ENCODE results near the gene AKR1C1.
"Not testable (repeated sequence)": the region's sequence is repeated elsewhere in the genome, so short reads cannot be mapped to it uniquely, and the experiment has no call there.

AKR1C1 gene

GRCh38 chr10:4947635-4948596 is 15.3 kb upstream of the AKR1C1 start:
- DNase-seq, result no peak

DNA sequence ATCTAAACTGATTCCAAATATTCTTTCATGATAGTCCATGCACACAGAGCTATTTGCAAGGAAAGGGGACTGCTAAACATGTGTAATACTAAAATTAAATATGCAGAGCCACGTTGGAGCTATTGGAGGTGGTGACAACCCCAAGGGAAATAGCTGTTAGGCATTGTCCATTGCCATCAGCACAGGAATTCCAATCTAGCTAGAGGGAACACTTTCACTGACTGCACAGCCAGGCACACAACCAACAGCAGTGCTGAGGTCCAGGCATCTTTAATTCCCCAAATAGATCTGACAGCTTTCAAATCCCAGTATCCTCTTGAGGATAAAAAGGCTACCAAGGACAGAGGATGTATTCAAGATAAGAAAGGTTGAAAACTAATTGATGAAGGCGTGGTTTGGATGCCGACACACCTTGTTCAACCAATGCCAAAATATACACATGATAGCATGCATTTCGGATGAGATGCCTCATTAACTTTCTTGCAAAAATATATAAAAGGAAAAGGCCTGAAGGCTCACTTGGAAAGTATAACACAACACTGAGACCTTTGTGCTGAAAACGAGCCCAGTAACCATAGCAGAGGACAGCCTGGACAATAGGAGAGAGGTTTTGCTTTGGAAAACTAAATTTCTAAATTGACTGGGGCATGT is 11.6 kb upstream of the AKR1C1 start:
- DNase-seq, result not testable (repeated sequence)

GRCh38 chr10:4953405-4953804 is 9.8 kb upstream of the AKR1C1 start:
- DNase-seq, result no peak

DNA sequence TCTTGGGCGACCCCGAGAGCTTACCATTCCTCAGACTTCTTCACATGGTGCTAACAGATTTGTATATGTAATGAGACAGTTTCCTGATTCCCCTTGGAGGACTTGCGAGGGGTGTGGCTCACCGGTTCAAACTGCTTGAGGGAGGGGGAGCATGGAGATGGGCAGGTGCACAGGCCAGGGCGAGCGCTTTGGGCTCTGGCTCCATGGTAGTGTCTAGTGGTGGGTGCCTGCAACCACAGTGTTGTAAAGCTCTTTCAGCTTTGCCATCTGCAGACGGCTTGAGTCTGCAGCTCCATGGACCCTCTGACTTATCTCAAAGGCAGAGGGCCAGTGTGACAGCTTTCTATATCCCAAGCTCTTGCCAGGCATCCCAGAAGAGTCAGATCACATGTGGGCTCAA is 7.1 kb upstream of the AKR1C1 start:
- not testable (repeated sequence) for DNase-seq

DNA sequence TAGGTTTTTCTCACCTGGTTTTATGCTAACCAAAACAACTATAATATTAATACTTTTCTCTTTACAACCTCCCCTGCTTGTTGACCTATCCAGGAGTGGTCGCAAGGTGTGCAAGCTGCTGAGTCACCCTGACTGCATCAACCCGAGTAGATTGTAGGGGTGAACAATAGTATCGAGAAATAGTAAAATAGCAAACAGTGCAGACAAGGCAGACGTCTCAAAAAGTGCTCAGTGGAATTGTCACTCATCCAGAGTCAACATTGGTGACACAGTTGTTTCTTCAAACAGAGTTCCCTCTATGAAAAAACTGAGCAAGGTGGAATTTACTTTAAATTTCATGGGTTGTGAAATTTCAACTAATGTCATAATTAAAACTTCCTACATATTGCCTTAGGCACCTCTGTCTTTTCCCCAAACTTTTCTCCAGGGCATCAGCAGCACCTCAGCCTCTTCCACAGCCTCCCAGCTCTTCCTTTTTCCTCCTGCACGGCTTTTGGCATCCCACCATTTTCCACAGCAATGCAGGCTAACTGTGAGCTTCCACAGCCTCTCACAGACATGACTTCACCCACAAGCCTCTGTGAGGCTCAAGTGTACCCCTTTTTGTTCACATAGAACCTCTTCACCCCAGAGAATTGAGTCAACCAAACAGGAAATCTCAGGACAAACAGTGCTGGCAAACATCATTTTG is 6.1 kb upstream of the AKR1C1 start:
- not testable (repeated sequence) for DNase-seq

DNA sequence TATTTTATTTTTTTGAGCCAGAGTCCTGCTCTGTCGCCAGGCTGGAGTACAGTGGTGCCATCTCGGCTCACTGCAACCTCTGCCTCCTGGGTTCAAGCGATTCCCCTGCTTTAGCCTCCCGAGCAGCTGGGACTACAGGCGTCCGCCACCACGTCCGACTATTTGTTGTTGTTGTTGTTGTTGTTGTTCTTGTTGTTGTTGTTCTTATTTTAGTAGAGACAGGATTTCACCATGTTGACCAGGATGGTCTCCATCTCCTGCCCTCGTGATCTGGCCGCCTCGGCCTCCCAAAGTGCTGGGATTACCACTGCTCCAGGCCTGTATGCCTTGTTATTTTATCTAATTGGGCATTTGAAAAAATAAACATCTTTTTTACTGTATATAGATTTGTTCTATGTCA is 1.7 kb upstream of the AKR1C1 start:
- not testable (repeated sequence) for DNase-seq

- DNase-seq, result not testable (repeated sequence)
Observed at GRCh38 chr10:4962308-4962707, 907 bp upstream of the AKR1C1 start.

DNA sequence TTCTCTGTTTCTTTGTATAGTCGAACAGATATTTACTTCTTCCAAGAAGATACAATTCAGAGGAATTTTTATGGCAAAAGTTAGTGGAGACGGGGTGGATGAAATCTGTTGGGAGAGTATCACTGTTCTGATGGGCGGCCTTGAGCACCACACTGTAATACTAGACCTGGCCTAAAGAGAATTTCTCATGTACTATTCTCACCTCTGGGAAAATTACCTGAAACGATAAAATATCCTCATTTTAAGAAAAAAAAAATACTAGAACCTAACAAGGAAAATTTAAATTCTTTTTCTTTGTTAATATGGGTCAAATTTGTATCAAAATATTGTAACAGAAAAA is 570 bp downstream of the AKR1C1 start:
- DNase-seq, result not testable (repeated sequence)

DNA sequence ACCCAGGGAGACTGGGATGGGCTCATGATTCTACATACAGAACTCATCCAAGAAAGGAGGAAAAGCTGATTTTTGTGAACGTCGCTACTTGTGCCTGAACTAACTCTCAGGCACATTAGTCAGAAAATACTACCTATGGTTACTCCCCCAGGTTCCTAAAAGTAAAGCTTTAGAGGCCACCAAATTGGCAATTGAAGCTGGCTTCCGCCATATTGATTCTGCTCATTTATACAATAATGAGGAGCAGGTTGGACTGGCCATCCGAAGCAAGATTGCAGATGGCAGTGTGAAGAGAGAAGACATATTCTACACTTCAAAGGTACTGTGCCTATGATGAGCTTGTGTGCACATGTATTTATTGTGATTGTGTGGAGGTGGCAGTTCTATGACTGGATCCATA is 2.5 kb downstream of the AKR1C1 start:
- not testable (repeated sequence) for DNase-seq

DNA sequence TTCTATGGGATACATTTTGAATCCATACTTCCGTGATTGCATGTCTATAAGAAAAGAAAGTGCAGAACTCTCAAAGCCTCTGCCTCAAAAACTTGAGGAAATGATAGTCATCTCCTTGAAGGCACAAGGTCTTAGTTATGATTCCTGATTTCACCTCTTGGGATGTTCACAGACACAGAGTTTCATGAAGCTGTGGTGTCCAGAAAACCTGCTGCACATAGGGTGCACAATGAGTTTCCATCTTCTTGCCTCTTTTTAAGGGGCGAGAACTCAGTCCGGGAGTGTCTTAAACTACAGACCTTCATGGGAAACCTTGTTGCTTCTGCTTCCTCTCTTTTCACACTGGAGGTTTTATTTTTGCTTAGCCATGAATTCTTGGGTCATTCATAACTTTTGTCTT is 4.0 kb downstream of the AKR1C1 start:
- DNase-seq, result not testable (repeated sequence)

DNA sequence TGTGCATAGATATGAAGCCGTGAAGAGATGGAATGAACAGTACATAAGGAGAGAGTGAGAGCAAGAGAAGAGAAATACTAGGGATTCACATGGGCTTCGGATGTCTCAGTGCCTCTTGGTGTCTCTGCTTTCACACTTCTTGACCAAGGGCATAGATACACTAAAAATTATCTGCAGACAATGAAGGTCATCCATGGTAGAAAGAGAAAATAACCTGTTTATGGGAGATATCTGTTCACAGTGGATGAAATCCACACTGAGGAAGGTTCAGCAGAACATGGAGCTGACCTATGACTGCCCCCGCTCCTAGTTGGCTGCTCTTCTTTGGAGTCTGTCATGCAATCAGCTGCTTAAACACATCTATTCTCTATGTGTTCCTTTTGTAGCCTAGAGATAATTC is 6.1 kb downstream of the AKR1C1 start:
- DNase-seq, result not testable (repeated sequence)

GRCh38 chr10:4970362-4970761 is 7.1 kb downstream of the AKR1C1 start:
- not testable (repeated sequence) for DNase-seq

DNA sequence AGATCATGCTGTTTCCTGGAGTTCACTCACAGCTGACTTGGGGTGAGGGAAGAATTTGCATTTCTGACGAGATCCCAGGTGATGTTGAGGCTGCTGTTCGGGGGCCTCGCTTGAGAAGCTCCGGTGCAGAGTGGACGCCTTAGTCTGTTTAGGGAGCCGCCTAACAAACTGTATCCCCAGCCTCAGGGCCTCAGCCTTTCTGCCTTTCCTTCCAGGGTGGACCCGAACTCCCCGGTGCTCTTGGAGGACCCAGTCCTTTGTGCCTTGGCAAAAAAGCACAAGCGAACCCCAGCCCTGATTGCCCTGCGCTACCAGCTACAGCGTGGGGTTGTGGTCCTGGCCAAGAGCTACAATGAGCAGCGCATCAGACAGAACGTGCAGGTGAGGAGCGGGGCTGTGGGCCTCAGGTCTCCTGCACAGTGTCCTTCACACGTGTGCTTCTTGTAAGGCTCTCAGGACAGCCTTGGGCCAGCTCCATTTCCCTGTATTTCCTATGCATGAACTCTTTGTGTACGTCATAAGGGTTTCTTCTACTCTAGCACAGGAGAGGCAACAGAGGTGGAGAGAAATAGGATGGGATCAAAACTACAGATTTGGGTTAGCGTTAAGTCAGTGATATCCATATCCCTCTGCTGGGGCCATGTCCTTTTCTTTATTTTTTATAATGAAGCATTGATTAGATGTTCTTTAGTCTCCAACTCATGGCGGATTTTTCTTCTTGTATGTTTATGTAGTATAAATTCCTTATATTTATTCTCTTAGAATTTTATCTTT is 9.3 kb downstream of the AKR1C1 start:
- not testable (repeated sequence) for DNase-seq

DNA sequence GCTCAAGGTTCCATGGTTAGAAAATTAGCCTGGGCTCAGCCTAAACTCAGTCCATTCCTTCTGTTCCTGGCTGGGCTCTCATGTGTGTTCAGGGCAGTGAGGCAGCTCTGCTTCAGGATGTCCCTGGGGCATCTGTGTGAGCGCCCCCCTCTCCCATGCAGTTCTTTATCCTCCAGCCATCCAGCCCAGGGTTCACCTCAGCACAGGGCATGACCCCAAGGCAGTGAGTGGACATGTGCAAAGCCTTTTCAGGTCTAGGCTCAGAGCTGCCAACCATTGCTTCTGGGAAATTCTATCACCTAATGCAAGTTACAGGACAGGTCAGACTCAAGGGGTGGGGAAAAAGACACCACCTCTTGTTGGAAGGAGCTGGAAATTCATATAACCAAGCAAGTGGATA is 10.1 kb downstream of the AKR1C1 start:
- not testable (repeated sequence) for DNase-seq

DNA sequence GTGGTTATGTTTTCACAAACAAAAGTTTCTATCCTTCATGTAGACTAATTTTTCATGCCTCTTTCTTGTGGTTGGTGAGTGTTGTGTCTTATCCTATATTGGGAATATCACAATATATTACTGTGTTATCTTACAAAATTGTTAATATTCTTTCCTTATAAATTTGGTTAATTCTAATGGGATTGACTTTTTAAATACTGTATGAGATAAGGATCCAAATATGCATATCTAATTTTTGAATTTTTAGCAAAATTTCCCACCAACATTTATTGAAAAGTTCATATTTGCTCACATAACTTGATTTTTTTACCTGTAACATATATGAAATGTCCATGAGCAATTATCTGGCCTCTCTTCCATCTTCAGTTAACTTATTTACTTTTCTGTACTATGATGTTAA is 11.2 kb downstream of the AKR1C1 start:
- not testable (repeated sequence) for DNase-seq

DNA sequence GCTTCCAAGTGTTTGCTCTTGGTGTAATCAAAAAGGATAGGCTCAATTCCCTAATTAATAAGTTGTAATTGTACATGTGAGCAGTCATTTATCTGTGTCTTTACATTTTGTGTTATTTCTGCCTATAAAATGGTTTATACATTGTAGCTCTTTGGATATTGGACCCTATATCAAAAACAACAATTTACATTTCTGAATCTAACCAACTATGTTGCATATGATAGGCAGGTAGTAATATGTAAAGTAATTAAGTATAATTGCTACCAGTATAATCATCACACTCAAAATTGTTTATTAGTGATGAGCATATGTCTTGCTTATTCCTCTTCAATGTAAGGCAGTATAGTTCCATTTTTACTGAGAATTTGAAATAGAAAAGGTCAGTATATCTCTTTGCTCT is 13.8 kb downstream of the AKR1C1 start:
- DNase-seq, result no peak

GRCh38 chr10:4978870-4979269 is 15.7 kb downstream of the AKR1C1 start:
- DNase-seq, result no peak

- no peak for DNase-seq
Observed at GRCh38 chr10:4980793-4981192, 17.6 kb downstream of the AKR1C1 start.

- DNase-seq, result peak; percentile 3
Observed at GRCh38 chr10:4981722-4982471, 18.7 kb downstream of the AKR1C1 start.

GRCh38 chr10:4982764-4983226 is 19.6 kb downstream of the AKR1C1 start:
- DNase-seq, result no peak

DNA sequence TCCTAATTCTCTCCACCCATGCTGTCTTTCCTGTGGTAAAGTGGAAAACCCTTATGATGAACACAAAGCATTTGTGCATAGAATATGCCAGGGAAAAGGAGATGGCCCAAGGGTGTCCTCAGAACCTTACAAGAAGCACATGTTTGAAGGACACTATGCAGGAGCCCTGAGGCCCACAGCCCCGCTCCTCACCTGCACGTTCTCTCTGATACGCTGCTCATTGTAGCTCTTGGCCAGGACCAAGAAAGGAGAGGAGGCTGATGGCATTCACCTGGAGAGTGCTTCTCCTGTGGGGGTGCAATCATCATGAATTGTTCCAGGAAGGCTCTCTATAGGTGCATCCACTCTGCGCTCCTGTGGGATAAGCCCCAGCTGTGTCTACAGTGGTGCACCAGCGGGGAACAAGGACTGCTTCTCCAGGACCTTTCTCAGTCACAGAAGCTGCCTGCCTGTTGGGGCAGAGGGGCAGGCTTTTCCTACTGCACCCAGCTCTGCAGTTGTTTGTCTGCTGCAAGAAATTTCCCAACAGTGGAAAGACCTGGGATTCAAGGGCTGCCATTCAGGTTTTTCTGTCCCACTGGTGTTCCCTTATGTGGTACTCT is 20.5 kb downstream of the AKR1C1 start:
- DNase-seq, result no peak

Measured in CD4-positive, alpha-beta T cell treated with Interleukin-17A for 1 hour (primary cell).